Fibroblast of villous mesenchyme (primary cell): ENCODE results near the gene LTK. TPM values are rescaled to one million over a fixed set of nuclear protein-coding genes. Genes with fewer than 3 reads are reported as not detected.
"Not testable (repeated sequence)": the region's sequence is repeated elsewhere in the genome, so short reads cannot be mapped to it uniquely, and the experiment has no call there.

Source experiments
- DNase-seq: peaks from one replicate; pipeline ENCODE4 v3.0.0-alpha.2; 2010; ENCODE audit warnings: low read depth
- H3K4me3 ChIP-seq: 2 replicates; pipeline ENCODE4 v1.5.1; 2011; ENCODE audit warnings: low read depth, mild to moderate bottlenecking, low read length
- CTCF ChIP-seq: IDR thresholded peaks from 2 replicates; pipeline ENCODE4 v1.5.1; 2012; ENCODE audit warnings: low read depth, mild to moderate bottlenecking, low read length; ENCODE audit not compliant: insufficient read depth
- total RNA-seq: library from RNA; depleted of rRNA; stranded (reverse); fragments of >200 nt; gene quantifications from 2 replicates; pipeline ENCODE4 v1.2.3, GENCODE V29; 2012

The LTK gene
- total RNA-seq, 1 donor: 0.86 TPM

- no peak for DNase-seq
- TF ChIP-seq CTCF: no peak
Measured at GRCh38 chr15:41480396-41481140, 33.1 kb downstream of the LTK start.

GRCh38 chr15:41476416-41477048, 37.1 kb downstream of the LTK start:
- no peak for TF ChIP-seq CTCF
- no peak for DNase-seq
- no peak overlapping the region for H3K4me3 ChIP-seq

More at GRCh38 chr15:41480396-41481140, 33.1 kb downstream of the LTK start:
- no peak overlapping the region for H3K4me3 ChIP-seq

- TF ChIP-seq CTCF: no peak
- no peak overlapping the region for H3K4me3 ChIP-seq
- no peak for DNase-seq
Measured at GRCh38 chr15:41474941-41475340, 38.7 kb downstream of the LTK start.

- H3K4me3 ChIP-seq: no peak overlapping the region
- no peak for TF ChIP-seq CTCF
- DNase-seq: no peak
Measured at GRCh38 chr15:41474436-41474835, 39.2 kb downstream of the LTK start.

GRCh38 chr15:41473418-41473817, 40.2 kb downstream of the LTK start:
- TF ChIP-seq CTCF: no peak
- H3K4me3 ChIP-seq: no peak overlapping the region
- DNase-seq: no peak

GRCh38 chr15:41469644-41470043, 44.0 kb downstream of the LTK start:
- DNase-seq, H3K4me3 ChIP-seq: not testable (repeated sequence)

GRCh38 chr15:41466711-41467110, 46.9 kb downstream of the LTK start:
- DNase-seq: no peak
- H3K4me3 ChIP-seq: no peak overlapping the region
- no peak for TF ChIP-seq CTCF
